HL-60 (cell line): ENCODE data around the gene ZNRD2.
"Not testable (repeated sequence)": the region's sequence is repeated elsewhere in the genome, so short reads cannot be mapped to it uniquely, and the experiment has no call there.

ENCODE experiments used
- GABPA ChIP-seq: IDR thresholded peaks from 2 replicates; pipeline ENCODE4 v1.6.1; 2012; ENCODE audit warnings: low read depth
- POLR2AphosphoS5 ChIP-seq: IDR thresholded peaks from 2 replicates; pipeline ENCODE4 v1.6.1; 2012; ENCODE audit warnings: low read depth
- SPI1 ChIP-seq: IDR thresholded peaks from 2 replicates; pipeline ENCODE4 v1.6.1; 2012; ENCODE audit warnings: low read depth, mild to moderate bottlenecking, borderline replicate concordance
- TF ChIP-seq, protein P1 (sequence below): IDR thresholded peaks from one replicate; pipeline ENCODE4 v1.5.1; 2011; ENCODE audit warnings: low read length, control low read depth, inconsistent platforms; ENCODE audit not compliant: insufficient read depth
- TF ChIP-seq, protein P2 (sequence below): IDR thresholded peaks from 2 replicates; pipeline ENCODE4 v1.6.1; 2012; ENCODE audit warnings: low read depth; ENCODE audit not compliant: insufficient replicate concordance

DNA sequence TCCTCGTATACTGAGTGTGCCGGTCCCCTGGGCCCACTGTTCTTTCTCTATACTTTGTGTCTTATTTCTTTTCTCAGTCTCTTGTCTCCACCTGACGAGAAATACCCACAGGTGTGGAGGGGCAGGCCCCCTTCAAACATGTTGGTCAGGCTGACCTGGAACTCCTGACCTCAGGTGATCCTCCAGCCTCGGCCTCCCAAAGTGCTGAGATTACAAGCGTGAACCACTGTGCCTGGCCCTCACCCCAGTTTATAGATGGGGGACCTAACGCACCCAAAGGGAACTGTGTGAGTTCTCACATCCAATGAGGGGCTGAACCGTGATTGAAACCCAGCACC, 46.7 kb upstream of the ZNRD2 start:
- TF ChIP-seq, protein P1, sequence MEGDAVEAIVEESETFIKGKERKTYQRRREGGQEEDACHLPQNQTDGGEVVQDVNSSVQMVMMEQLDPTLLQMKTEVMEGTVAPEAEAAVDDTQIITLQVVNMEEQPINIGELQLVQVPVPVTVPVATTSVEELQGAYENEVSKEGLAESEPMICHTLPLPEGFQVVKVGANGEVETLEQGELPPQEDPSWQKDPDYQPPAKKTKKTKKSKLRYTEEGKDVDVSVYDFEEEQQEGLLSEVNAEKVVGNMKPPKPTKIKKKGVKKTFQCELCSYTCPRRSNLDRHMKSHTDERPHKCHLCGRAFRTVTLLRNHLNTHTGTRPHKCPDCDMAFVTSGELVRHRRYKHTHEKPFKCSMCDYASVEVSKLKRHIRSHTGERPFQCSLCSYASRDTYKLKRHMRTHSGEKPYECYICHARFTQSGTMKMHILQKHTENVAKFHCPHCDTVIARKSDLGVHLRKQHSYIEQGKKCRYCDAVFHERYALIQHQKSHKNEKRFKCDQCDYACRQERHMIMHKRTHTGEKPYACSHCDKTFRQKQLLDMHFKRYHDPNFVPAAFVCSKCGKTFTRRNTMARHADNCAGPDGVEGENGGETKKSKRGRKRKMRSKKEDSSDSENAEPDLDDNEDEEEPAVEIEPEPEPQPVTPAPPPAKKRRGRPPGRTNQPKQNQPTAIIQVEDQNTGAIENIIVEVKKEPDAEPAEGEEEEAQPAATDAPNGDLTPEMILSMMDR = not testable (repeated sequence)
- TF ChIP-seq POLR2AphosphoS5, SPI1, GABPA: not testable (repeated sequence)
- TF ChIP-seq, protein P2, sequence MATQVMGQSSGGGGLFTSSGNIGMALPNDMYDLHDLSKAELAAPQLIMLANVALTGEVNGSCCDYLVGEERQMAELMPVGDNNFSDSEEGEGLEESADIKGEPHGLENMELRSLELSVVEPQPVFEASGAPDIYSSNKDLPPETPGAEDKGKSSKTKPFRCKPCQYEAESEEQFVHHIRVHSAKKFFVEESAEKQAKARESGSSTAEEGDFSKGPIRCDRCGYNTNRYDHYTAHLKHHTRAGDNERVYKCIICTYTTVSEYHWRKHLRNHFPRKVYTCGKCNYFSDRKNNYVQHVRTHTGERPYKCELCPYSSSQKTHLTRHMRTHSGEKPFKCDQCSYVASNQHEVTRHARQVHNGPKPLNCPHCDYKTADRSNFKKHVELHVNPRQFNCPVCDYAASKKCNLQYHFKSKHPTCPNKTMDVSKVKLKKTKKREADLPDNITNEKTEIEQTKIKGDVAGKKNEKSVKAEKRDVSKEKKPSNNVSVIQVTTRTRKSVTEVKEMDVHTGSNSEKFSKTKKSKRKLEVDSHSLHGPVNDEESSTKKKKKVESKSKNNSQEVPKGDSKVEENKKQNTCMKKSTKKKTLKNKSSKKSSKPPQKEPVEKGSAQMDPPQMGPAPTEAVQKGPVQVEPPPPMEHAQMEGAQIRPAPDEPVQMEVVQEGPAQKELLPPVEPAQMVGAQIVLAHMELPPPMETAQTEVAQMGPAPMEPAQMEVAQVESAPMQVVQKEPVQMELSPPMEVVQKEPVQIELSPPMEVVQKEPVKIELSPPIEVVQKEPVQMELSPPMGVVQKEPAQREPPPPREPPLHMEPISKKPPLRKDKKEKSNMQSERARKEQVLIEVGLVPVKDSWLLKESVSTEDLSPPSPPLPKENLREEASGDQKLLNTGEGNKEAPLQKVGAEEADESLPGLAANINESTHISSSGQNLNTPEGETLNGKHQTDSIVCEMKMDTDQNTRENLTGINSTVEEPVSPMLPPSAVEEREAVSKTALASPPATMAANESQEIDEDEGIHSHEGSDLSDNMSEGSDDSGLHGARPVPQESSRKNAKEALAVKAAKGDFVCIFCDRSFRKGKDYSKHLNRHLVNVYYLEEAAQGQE = not testable (repeated sequence)
